Measurements from ENCODE around the gene GPC6.

DNA sequence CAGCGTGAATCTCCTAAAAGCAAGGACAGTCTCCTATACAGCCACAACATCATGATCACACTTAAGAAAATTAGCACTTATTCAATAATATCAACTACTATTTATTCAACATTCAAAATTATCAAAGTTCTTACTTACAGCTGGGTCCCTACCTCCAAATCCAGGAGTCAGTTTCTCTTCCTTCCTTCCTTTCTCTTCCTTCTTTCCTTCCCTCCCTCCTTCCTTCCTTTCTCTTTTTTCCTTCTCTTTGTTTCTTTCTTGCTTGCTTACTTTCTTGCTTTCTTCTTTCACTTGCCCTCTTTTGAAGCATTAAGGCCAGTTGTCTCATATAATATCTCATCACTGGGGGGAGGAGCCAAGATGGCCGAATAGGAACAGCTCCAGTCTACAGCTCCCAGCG, 1145.2 kb downstream of the GPC6 start:
- TF ChIP-seq ZNF155 (tag by site-specific recombination; IDR thresholded peaks at IDR 0.05) (no peak), ZFP3 (tag by site-specific recombination; IDR thresholded peaks at IDR 0.05; ENCODE audit: low read depth) (no peak), ZNF112 (tag by site-specific recombination; IDR thresholded peaks at IDR 0.05) (no peak), SP7 (tag by site-specific recombination; IDR thresholded peaks at IDR 0.05) (no peak), ZBTB48 (tag by site-specific recombination; IDR thresholded peaks at IDR 0.05) (no peak), ZFHX2 (tag by site-specific recombination; conservative IDR thresholded peaks at IDR 0.05) (no peak), ZNF510 (tag by site-specific recombination; IDR thresholded peaks at IDR 0.05; ENCODE audit: insufficient replicate concordance) (no peak)
- TF ChIP-seq, protein P1, sequence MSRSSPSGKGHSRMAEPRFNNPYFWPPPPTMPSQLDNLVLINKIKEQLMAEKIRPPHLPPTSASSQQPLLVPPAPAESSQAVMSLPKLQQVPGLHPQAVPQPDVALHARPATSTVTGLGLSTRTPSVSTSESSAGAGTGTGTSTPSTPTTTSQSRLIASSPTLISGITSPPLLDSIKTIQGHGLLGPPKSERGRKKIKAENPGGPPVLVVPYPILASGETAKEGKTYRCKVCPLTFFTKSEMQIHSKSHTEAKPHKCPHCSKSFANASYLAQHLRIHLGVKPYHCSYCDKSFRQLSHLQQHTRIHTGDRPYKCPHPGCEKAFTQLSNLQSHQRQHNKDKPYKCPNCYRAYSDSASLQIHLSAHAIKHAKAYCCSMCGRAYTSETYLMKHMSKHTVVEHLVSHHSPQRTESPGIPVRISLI (tag by site-specific recombination; IDR thresholded peaks at IDR 0.05) = no peak
- TF ChIP-seq, protein P2, sequence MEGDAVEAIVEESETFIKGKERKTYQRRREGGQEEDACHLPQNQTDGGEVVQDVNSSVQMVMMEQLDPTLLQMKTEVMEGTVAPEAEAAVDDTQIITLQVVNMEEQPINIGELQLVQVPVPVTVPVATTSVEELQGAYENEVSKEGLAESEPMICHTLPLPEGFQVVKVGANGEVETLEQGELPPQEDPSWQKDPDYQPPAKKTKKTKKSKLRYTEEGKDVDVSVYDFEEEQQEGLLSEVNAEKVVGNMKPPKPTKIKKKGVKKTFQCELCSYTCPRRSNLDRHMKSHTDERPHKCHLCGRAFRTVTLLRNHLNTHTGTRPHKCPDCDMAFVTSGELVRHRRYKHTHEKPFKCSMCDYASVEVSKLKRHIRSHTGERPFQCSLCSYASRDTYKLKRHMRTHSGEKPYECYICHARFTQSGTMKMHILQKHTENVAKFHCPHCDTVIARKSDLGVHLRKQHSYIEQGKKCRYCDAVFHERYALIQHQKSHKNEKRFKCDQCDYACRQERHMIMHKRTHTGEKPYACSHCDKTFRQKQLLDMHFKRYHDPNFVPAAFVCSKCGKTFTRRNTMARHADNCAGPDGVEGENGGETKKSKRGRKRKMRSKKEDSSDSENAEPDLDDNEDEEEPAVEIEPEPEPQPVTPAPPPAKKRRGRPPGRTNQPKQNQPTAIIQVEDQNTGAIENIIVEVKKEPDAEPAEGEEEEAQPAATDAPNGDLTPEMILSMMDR (tag by site-specific recombination; IDR thresholded peaks at IDR 0.05) = no peak
- TF ChIP-seq, protein P3, sequence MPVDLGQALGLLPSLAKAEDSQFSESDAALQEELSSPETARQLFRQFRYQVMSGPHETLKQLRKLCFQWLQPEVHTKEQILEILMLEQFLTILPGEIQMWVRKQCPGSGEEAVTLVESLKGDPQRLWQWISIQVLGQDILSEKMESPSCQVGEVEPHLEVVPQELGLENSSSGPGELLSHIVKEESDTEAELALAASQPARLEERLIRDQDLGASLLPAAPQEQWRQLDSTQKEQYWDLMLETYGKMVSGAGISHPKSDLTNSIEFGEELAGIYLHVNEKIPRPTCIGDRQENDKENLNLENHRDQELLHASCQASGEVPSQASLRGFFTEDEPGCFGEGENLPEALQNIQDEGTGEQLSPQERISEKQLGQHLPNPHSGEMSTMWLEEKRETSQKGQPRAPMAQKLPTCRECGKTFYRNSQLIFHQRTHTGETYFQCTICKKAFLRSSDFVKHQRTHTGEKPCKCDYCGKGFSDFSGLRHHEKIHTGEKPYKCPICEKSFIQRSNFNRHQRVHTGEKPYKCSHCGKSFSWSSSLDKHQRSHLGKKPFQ (tag by site-specific recombination; IDR thresholded peaks at IDR 0.05) = no peak
